VCaP (cell line): Measurements from ENCODE around the gene RIOK3.
"Not testable (repeated sequence)": the region's sequence is repeated elsewhere in the genome, so short reads cannot be mapped to it uniquely, and the experiment has no call there.

Experiments used
- H3K27ac ChIP-seq: fragments of 450-650 bp; 2 replicates; pipeline ENCODE4 v1.5.1; 2017
- TF ChIP-seq, protein P1 (sequence below): fragments of 450-650 bp; conservative IDR thresholded peaks from 2 replicates; pipeline ENCODE4 v1.5.1; 2017; ENCODE audit warnings: mild to moderate bottlenecking, moderate library complexity

RIOK3 gene

DNA sequence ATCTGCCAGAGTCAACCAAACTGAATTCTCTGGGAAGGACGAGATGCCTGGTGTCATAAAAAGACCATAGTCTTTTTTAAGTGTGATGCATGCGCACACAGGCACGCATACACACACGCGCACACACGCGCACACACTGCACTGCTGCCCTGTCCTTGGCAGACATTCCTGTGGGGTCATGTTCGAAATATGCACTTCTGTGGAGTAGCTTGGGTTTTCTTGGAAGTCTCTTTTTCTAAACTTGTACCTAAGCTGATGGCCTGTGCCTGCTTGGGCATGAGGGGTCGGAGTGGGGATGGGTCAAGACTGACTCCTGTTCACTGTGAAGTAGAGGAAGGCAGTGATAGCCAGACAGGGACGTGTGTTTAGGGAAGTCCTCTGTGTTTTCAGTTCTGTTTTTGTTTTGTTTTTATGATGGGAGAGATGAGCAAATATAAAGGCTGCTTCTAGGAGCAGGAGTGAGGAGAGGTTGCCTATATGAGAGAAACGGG, 46.2 kb downstream of the RIOK3 start:
- TF ChIP-seq, protein P1, sequence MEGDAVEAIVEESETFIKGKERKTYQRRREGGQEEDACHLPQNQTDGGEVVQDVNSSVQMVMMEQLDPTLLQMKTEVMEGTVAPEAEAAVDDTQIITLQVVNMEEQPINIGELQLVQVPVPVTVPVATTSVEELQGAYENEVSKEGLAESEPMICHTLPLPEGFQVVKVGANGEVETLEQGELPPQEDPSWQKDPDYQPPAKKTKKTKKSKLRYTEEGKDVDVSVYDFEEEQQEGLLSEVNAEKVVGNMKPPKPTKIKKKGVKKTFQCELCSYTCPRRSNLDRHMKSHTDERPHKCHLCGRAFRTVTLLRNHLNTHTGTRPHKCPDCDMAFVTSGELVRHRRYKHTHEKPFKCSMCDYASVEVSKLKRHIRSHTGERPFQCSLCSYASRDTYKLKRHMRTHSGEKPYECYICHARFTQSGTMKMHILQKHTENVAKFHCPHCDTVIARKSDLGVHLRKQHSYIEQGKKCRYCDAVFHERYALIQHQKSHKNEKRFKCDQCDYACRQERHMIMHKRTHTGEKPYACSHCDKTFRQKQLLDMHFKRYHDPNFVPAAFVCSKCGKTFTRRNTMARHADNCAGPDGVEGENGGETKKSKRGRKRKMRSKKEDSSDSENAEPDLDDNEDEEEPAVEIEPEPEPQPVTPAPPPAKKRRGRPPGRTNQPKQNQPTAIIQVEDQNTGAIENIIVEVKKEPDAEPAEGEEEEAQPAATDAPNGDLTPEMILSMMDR: no peak
- no peak overlapping the region for H3K27ac ChIP-seq

DNA sequence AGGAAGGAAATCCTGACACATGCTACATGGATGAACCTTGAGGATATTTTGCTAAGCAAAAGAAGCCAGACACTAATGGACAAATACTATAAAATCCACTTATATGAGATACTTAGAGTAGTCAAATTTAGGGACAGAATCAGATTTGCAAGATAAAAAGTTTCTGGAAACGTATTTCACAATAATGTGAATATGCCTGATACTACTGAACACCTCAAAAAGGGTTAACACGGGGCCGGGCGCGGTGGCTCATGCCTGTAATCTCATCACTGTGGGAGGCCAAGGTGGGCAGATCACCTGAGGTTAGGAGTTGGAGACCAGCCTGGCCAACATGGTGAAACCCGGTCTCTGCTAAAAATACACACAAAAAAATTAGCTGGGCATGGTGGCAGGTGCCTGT, 48.5 kb downstream of the RIOK3 start:
- TF ChIP-seq, protein P1: no peak
- H3K27ac ChIP-seq: peak overlapping the region; percentile 89

DNA sequence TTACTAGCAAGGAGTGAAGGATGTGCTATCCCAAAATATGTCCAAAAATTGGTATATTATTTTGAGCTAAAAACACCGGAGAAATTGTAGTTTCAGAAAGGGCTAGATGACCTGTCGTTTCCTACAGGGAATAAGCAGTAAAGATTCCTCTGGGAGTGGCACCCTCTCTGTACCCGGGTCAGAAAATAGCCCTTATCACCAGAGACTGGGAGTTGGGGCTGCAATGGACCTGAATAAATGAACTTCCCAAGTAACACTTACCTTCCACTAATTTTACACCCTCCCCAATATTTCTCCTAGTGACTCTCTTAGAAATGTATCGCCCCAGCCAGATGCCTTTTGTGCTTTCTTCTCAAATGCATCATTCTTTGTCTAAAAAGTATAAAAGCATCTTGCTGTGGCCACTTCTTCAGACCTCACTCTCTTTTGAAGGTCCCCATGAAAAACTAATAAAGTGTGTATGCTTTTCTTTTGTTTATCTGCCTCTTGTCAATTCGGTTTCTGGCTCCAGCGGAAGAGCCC, 49.5 kb downstream of the RIOK3 start:
- TF ChIP-seq, protein P1: no peak

DNA sequence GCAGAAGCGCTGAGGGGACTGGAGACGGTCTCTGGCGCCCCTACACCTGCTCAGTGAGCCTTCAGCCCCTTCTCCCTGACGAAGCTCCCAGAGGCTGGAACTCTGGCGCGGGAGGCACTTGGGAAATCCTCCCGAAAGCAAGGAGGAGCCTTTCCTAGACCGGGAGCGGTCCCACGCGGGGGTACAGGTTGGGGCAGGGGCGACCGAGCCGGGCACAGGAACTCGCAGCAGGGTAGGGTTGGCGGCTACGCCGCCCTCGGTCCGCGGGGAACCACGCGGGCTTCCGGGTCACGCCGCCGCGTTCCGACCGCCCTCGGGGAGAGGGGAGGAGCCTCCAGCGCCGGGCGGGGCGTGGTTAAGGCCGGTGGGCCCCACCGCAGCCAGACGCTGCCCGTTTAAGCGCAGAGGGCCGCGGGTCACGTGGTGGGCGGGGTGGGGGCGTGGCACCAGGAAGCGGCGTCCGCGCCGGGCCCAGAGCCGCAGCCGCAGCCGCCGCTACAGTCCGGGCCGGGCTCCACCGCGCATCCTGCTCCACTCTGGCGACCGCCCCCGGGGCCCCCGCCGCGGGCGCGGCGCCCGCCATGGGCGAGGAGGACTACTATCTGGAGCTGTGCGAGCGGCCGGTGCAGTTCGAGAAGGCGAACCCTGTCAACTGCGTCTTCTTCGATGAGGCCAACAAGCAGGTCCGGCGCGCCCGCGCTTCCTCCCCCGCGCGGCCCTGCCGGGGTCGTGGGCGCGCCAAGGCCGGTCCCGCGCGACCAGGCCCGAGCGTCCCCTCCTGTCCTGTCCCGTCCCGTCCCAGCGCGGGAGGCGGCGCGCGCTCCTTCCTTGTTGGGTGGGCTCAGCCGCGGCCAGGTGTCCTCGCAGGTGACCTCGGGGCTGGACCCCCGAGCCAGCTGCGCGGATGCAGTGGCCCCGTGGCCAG, 50.2 kb downstream of the RIOK3 start, which contains the start of gene RMC1:
Gene RMC1, plus strand, starts transcription at position 474 of the 925 bp plus-strand sequence. Its CDS starts 108 bp downstream, at position 582.
- H3K27ac ChIP-seq: peak within 1 kb of the TSS; percentile 89
- TF ChIP-seq, protein P1: peak; percentile 48

More for the DNA sequence above, 49.5 kb downstream of the RIOK3 start:
- peak overlapping the region; percentile 89 for H3K27ac ChIP-seq

DNA sequence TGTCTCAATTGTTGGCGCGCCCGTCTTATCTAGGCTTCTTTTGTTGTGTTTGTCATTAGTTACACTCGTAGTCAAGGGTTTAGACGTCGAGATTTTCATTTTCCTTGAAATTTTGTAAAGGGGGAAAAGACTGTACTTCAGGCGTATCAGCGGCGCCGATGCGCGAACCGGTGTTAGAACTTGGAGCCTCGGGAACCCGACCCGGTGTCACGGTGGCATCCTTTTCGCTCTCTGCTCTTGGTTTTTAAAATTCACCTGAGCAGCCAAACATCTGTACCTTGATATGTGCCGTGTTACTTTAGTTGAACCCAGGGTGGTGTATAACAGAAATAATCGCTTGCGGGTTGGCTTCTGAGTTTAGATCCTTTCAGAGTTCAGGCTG, 50.9 kb downstream of the RIOK3 start:
- TF ChIP-seq, protein P1: no peak
- H3K27ac ChIP-seq: peak overlapping the region; percentile 89

DNA sequence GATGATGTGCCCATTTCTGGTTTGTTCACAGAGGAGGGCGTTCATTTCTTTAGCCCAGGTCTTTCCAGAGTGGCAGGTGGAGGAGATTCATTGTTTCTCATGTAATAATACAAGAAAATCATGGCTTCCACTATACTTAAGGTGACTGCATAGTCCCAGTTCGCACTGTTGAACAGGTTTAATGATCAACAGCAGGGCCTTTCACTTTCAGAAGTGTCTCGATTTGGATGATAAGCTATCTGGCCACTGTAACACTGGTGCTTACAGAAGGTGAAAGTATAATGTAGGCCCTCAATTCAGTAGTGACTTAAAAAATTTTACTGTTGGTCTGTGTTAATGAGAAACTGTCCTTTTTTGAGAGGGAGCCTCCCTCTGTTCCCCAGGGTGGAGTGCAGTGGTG, 51.6 kb downstream of the RIOK3 start:
- TF ChIP-seq, protein P1: no peak
- no peak overlapping the region for H3K27ac ChIP-seq

DNA sequence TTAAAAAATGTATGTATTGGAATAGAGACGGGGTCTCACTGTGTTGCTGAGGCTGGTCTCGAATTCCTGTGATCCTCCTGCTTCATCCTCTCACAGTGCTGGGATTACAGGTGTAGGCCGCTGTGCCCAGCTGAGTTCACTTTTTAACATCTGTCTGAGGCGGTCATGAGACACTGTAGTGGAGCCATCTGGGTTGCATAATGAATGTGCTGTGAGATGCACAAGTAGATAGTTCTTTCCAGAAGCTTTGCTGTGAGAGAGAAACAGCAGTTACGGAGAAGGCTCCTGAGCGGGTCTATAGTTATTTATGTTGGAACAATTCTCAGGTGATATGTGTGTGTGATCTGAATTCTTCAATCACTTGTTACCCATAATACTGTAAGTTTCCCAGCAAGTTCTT, 53.3 kb downstream of the RIOK3 start:
- H3K27ac ChIP-seq: no peak overlapping the region
- TF ChIP-seq, protein P1: no peak

DNA sequence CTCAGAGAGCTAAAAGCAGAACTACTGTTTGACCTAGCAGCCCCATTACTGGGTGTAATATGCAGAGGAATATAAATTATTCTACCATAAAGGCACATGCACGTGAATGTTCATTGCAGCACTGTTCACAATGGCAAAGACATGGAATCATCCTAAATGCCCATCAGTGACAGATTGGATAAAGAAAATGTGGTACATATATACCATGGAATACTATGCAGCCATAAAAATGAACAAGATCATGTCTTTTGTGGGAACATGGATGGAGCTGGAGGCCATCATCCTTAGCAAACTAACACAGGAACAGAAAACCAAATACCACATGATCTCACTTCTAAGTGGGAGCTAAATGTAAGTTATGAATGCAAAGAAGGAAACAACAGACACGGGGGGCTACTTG, 57.8 kb downstream of the RIOK3 start:
- not testable (repeated sequence) for H3K27ac ChIP-seq

DNA sequence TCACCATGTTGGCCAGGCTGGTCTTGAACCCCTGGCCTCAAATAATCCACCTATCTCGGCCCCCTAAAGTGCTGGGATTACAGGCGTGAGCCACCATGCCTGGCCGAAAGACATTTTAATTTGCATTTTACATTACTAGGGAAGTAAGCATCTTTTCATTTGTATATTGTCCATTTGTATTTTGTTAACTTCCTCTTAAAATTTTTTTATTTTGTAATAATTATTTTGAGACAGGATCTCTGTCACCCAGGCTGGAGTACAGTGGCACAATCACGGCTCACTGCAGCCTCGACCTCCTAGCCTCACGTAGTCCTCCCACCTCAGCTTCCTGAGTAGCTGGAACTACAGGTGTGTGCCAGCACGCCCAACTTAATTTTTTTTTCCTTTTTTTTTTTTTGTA, 59.1 kb downstream of the RIOK3 start:
- H3K27ac ChIP-seq: not testable (repeated sequence)
